Lower leg skin (tissue), 3 donors: Measurements from ENCODE around the gene ELK1.

Experiments used
- CTCF ChIP-seq, 3 donors: fragments of 450-650 bp; IDR thresholded peaks; one replicate each; pipeline ENCODE4 v1.5.1; 2016; ENCODE audit warnings: antibody characterized with exemption in 3 of 3, mild to moderate bottlenecking in 3 of 3, moderate library complexity in 2 of 3
- POLR2A ChIP-seq, 2 donors: fragments of 450-650 bp; IDR thresholded peaks; one replicate each; pipeline ENCODE4 v1.6.1; 2016 to 2017; ENCODE audit warnings: antibody characterized with exemption in 2 of 2, mild to moderate bottlenecking in 1 of 2, moderate library complexity in 1 of 2

GRCh38 chrX:47687263-47687662 lies 36.9 kb upstream of the ELK1 start:
- no peak for TF ChIP-seq CTCF (IDR thresholded peaks at IDR 0.05)
- no peak for TF ChIP-seq POLR2A (IDR thresholded peaks at IDR 0.05)
